Panc1 (cell line): Measurements from ENCODE around the gene PRKACA. TPM values are rescaled to one million over a fixed set of nuclear protein-coding genes. Genes with fewer than 3 reads are reported as not detected.
A peak's percentile ranks its signal among the peaks of the same experiment; 100 is the strongest.

Experiments
- ATAC-seq: fragments of 200-7000 bp; cut with Tn5 transposase; 2 replicates; pipeline ENCODE4 v1.9.1; 2020; ENCODE audit warnings: mild to moderate bottlenecking, moderate library complexity
- BruUV-seq: library from RNA; stranded (reverse); fragments of 400-500 nt; replicated peaks from 2 replicates; lab custom pipeline; 2021; lab: Mats Ljungman, UMichigan
- CTCF ChIA-PET: fragments of 300-600 bp; sonication (Branson Sonifier 250); formaldehyde crosslinking; loops from one replicate; lab custom pipeline; 2022; ENCODE audit warnings: antibody characterized with exemption; lab: Charles Lee
- POLR2A ChIA-PET: fragments of 300-600 bp; sonication (Branson Sonifier 250); formaldehyde crosslinking; loops from one replicate; lab custom pipeline; 2022; ENCODE audit warnings: antibody characterized with exemption; lab: Charles Lee
- DNase-seq: peaks from one replicate; pipeline ENCODE4 v3.0.0-alpha.2; 2010; ENCODE audit warnings: low read depth, low spot score
- H3K27ac ChIP-seq: 2 replicates; pipeline ENCODE4 v1.5.1; 2011; ENCODE audit warnings: mild to moderate bottlenecking, low read length, inconsistent platforms
- H3K27me3 ChIP-seq: fragments of 200-500 bp; sonication (Bioruptor generic); 2 replicates; pipeline ENCODE4 v1.6.0; 2014; ENCODE audit warnings: low read length, inconsistent platforms; ENCODE audit not compliant: control insufficient read depth, insufficient read depth
- H3K36me3 ChIP-seq: fragments of 200-500 bp; sonication (Bioruptor generic); 2 replicates; pipeline ENCODE4 v1.5.1; 2014; ENCODE audit warnings: inconsistent platforms, mild to moderate bottlenecking, low read length, moderate library complexity; ENCODE audit not compliant: control insufficient read depth, insufficient read depth
- H3K4me1 ChIP-seq: 2 replicates; pipeline ENCODE4 v1.5.1; 2011; ENCODE audit warnings: inconsistent platforms, mild to moderate bottlenecking, low read length, moderate library complexity; ENCODE audit not compliant: control insufficient read depth, insufficient read depth
- H3K4me3 ChIP-seq, 2 experiments: 2 replicates each; pipeline ENCODE4 v1.5.1; 2011 to 2012; ENCODE audit warnings: low read depth in 2 of 2, low read length in 2 of 2, mild to moderate bottlenecking in 2 of 2, inconsistent platforms in 1 of 2, moderate library complexity in 1 of 2
- H3K9me3 ChIP-seq: fragments of 200-500 bp; sonication (Bioruptor generic); 2 replicates; pipeline ENCODE4 v1.5.1; 2014; ENCODE audit warnings: low read depth, mild to moderate bottlenecking, inconsistent platforms, low read length, moderate library complexity; ENCODE audit not compliant: control insufficient read depth, insufficient read depth
- POLR2AphosphoS5 ChIP-seq: IDR thresholded peaks from 2 replicates; pipeline ENCODE4 v1.6.1; 2012; ENCODE audit warnings: mild to moderate bottlenecking, low read depth, low read length, moderate library complexity
- SIN3A ChIP-seq: IDR thresholded peaks from 2 replicates; pipeline ENCODE4 v1.6.1; 2012; ENCODE audit warnings: low read depth, mild to moderate bottlenecking, low read length, moderate library complexity, borderline replicate concordance; ENCODE audit not compliant: insufficient read depth
- TCF7L2 ChIP-seq: IDR thresholded peaks from 2 replicates; pipeline ENCODE4 v1.6.1; 2011; ENCODE audit warnings: mild to moderate bottlenecking, low read depth, low read length, inconsistent platforms
- in situ Hi-C: cut with HindIII; loops from 2 replicates; pipeline ENCODE4 v1.10.0; 2016; ENCODE audit warnings: low sequenced_read_pairs, low pct_unique_long_range_greater_than_20kb
- intact Hi-C: fragments of 100-400 bp; cut with micrococcal nuclease; formaldehyde crosslinking; loops from one replicate; pipeline ENCODE4 v1.10.0; 2022; ENCODE audit not compliant: unreplicated experiment
- total RNA-seq: library from RNA; stranded (reverse); gene quantifications from one replicate; pipeline ENCODE4 v1.2.1, GENCODE V29; 2021; ENCODE audit not compliant: unreplicated experiment
- TF ChIP-seq, protein P1 (sequence below), 2 experiments: IDR thresholded peaks; 2 replicates each; pipeline ENCODE4 v1.6.1; 2011 to 2012; ENCODE audit warnings: low read depth in 2 of 2, control low read depth in 1 of 2, low read length in 1 of 2, mild to moderate bottlenecking in 1 of 2, moderate library complexity in 1 of 2; ENCODE audit not compliant: insufficient read depth in 1 of 2
- TF ChIP-seq, protein P2 (sequence below): fragments of 450-650 bp; IDR thresholded peaks from 2 replicates; pipeline ENCODE4 v1.5.1; 2017; ENCODE audit warnings: mild to moderate bottlenecking

Gene PRKACA
- total RNA-seq, 1 experiment from 2014 or later = 70.8 TPM

DNA sequence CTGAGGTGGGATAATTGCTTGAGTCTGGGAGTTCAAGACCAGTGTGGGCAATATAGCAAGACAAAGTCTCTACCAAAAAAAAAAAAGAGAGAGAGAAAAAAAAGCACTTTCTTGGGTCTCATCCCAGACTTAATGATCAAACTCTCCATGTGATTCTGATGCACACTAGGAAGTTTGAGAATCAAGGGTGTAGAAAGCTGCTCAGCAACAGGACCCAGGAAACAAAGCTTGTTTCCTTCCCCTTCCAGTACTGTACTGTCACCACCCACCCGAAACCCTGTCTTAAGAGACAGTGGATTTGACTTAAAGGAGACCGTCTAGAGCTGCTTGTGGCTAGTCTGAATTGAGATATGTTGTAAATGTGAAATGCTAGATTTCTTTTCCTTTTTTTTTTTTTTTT, 39.2 kb downstream of the PRKACA start:
- Histone ChIP-seq H3K27me3 (no peaks in the 10 kb centered on the region), H3K27ac (no peak overlapping the region), H3K36me3 (no peaks in the 10 kb centered on the region; the same call in 1 of the 2 replicates), H3K9me3 (no peaks in the 10 kb centered on the region), H3K4me1 (peaks cover 8% of the 10 kb centered on the region), H3K4me3 (no peak overlapping the region)
- POLR2A ChIA-PET = interaction anchor here (0.7 kb wide), 1 partner anchor 201 kb away, joined by 5 read pairs; no protein-coding TSS in a partner anchor
- in situ Hi-C loops (no loop called here), intact Hi-C loops (loop anchor here (5.0 kb wide), 1 partner anchor 196 kb away; no protein-coding TSS in a partner anchor)
- DNase-seq = no peak
- ATAC-seq = no peak
- no peak for TF ChIP-seq SIN3A
- TF ChIP-seq, protein P1, sequence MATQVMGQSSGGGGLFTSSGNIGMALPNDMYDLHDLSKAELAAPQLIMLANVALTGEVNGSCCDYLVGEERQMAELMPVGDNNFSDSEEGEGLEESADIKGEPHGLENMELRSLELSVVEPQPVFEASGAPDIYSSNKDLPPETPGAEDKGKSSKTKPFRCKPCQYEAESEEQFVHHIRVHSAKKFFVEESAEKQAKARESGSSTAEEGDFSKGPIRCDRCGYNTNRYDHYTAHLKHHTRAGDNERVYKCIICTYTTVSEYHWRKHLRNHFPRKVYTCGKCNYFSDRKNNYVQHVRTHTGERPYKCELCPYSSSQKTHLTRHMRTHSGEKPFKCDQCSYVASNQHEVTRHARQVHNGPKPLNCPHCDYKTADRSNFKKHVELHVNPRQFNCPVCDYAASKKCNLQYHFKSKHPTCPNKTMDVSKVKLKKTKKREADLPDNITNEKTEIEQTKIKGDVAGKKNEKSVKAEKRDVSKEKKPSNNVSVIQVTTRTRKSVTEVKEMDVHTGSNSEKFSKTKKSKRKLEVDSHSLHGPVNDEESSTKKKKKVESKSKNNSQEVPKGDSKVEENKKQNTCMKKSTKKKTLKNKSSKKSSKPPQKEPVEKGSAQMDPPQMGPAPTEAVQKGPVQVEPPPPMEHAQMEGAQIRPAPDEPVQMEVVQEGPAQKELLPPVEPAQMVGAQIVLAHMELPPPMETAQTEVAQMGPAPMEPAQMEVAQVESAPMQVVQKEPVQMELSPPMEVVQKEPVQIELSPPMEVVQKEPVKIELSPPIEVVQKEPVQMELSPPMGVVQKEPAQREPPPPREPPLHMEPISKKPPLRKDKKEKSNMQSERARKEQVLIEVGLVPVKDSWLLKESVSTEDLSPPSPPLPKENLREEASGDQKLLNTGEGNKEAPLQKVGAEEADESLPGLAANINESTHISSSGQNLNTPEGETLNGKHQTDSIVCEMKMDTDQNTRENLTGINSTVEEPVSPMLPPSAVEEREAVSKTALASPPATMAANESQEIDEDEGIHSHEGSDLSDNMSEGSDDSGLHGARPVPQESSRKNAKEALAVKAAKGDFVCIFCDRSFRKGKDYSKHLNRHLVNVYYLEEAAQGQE (IDR thresholded peaks at IDR 0.05; ENCODE audit: insufficient read depth in 1 of 2, low read depth in 2 of 2, low read length in 1 of 2) = no peak
- TF ChIP-seq TCF7L2 = no peak
- TF ChIP-seq POLR2AphosphoS5 = no peak
- TF ChIP-seq, protein P2, sequence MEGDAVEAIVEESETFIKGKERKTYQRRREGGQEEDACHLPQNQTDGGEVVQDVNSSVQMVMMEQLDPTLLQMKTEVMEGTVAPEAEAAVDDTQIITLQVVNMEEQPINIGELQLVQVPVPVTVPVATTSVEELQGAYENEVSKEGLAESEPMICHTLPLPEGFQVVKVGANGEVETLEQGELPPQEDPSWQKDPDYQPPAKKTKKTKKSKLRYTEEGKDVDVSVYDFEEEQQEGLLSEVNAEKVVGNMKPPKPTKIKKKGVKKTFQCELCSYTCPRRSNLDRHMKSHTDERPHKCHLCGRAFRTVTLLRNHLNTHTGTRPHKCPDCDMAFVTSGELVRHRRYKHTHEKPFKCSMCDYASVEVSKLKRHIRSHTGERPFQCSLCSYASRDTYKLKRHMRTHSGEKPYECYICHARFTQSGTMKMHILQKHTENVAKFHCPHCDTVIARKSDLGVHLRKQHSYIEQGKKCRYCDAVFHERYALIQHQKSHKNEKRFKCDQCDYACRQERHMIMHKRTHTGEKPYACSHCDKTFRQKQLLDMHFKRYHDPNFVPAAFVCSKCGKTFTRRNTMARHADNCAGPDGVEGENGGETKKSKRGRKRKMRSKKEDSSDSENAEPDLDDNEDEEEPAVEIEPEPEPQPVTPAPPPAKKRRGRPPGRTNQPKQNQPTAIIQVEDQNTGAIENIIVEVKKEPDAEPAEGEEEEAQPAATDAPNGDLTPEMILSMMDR = no peak
- CTCF ChIA-PET = no interaction called here
- BruUV-seq = no TSS peak

DNA sequence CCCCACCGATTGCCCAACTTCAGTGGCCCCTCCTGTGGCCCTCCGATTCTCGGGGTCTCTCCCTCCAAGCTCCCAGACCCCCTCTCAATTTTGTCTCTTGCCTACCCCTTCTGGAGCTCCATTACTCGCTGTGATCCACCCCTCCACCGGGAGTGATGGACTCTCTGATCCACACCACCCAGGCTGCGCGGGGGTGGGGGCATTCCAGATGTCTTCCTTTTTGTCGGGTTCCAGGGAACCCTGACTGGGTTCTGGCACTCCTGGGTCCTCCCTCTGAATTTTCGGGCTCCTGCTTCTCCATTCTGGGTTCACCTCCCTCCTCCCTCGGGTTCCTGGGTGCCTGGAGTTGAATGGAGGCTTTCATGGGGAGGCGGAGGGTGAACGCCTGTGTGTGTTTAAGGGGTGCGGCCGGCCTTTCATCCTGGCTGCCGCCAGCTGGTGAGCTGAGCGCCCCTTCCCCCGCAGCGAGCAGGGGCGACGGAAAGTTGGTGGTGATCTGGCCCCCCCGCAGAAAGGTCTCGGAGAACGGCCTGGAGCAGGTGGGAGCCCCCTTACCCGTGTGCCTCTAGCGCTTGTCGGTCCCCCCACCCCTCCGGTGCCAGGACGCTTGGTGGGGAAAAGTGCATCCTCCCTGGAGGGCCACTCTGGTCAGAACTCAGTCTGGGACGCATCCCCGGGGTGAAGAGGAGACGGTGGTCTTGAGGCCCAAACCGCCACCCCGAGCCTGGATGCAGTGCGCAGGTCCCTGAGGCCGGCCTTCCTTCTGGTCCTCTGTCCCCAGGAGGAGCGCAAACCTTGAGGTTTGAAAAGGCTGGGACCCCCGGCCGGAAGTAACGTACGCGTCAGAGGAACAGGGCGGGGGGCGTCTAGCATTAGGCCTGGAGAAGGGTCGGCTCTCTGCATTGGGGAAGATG, 43.4 kb downstream of the PRKACA start:
- H3K4me1 ChIP-seq = peaks cover 2% of the 10 kb centered on the region; the same call in 1 of the 2 replicates
- peak overlapping the region; percentile 81 for H3K27ac ChIP-seq
- intact Hi-C loops (no loop called here), in situ Hi-C loops (no loop called here)
- peak; percentile 44 for ATAC-seq
- BruUV-seq = no TSS peak
- H3K36me3 ChIP-seq = no peaks in the 10 kb centered on the region; the same call in 1 of the 2 replicates
- no peaks in the 10 kb centered on the region for H3K27me3 ChIP-seq
- TF ChIP-seq, protein P2 = no peak
- TF ChIP-seq, protein P1 (IDR thresholded peaks at IDR 0.05; ENCODE audit: insufficient read depth in 1 of 2, low read depth in 2 of 2, low read length in 1 of 2) = no peak
- TF ChIP-seq SIN3A (no peak), TCF7L2 (peak; percentile 41; the same call in 1 of the 2 replicates), POLR2AphosphoS5 (no peak)
- H3K4me3 ChIP-seq = peak overlapping the region; percentile 59 to 84
- DNase-seq = no peak
- no peaks in the 10 kb centered on the region for H3K9me3 ChIP-seq
- POLR2A ChIA-PET = no interaction called here
- CTCF ChIA-PET = interaction anchor here (1.5 kb wide), 1 partner anchor 194 kb away, joined by 6 read pairs; no protein-coding TSS in a partner anchor
